Trophoblast cell (in vitro differentiated cells and primary cell): ENCODE results near the gene CCDC9.
A peak's percentile ranks its signal among the peaks of the same experiment; 100 is the strongest.

Source experiments
- DNase-seq, 2 donors: peaks; one replicate each; pipeline ENCODE4 v3.0.0-alpha.2; 2016
- H2AFZ ChIP-seq: 2 replicates; pipeline ENCODE4 v1.6.1; 2013; ENCODE audit warnings: low read length, moderate library complexity, mild to moderate bottlenecking; ENCODE audit not compliant: insufficient read depth, poor library complexity
- H2AK5ac ChIP-seq: 2 replicates; pipeline ENCODE4 v1.6.1; 2013; ENCODE audit warnings: mild to moderate bottlenecking, low read length
- H2BK120ac ChIP-seq: 2 replicates; pipeline ENCODE4 v1.6.1; 2013; ENCODE audit warnings: low read length, mild to moderate bottlenecking, moderate library complexity; ENCODE audit not compliant: insufficient read depth, poor library complexity
- H2BK12ac ChIP-seq: 2 replicates; pipeline ENCODE4 v1.6.1; 2013; ENCODE audit warnings: mild to moderate bottlenecking, low read length, moderate library complexity
- H2BK5ac ChIP-seq: 2 replicates; pipeline ENCODE4 v1.6.1; 2013; ENCODE audit warnings: low read length, low read depth, moderate library complexity, mild to moderate bottlenecking; ENCODE audit not compliant: poor library complexity
- H3K14ac ChIP-seq: 2 replicates; pipeline ENCODE4 v1.6.1; 2013; ENCODE audit warnings: mild to moderate bottlenecking, low read length
- H3K18ac ChIP-seq: 2 replicates; pipeline ENCODE4 v1.6.1; 2013; ENCODE audit warnings: mild to moderate bottlenecking, low read length
- H3K23ac ChIP-seq: 2 replicates; pipeline ENCODE4 v1.6.1; 2013; ENCODE audit warnings: low read length
- H3K27ac ChIP-seq: 2 replicates; pipeline ENCODE4 v1.5.1; 2013; ENCODE audit warnings: low read depth, mild to moderate bottlenecking, inconsistent platforms, low read length, moderate library complexity
- H3K27me3 ChIP-seq: 2 replicates; pipeline ENCODE4 v1.6.1; 2013; ENCODE audit warnings: inconsistent platforms, mild to moderate bottlenecking, low read length, moderate library complexity; ENCODE audit not compliant: insufficient read depth
- H3K36me3 ChIP-seq, 2 experiments: 1 replicate in 1 of 2; 2 replicates in 1 of 2; pipeline ENCODE4 v1.6.1; 2013; ENCODE audit warnings: low read length in 2 of 2, mild to moderate bottlenecking in 2 of 2, moderate library complexity in 1 of 2; ENCODE audit not compliant: insufficient read depth in 2 of 2, control insufficient read depth in 1 of 2
- H3K4ac ChIP-seq: 2 replicates; pipeline ENCODE4 v1.6.1; 2013; ENCODE audit warnings: low read depth, mild to moderate bottlenecking, low read length, moderate library complexity
- H3K4me1 ChIP-seq, 2 experiments: 1 replicate in 1 of 2; 2 replicates in 1 of 2; pipeline ENCODE4 v1.6.1; 2013; ENCODE audit warnings: low read length in 2 of 2, mild to moderate bottlenecking in 2 of 2, moderate library complexity in 1 of 2; ENCODE audit not compliant: insufficient read depth in 2 of 2, control insufficient read depth in 1 of 2
- H3K4me2 ChIP-seq: 2 replicates; pipeline ENCODE4 v1.6.1; 2013; ENCODE audit warnings: inconsistent platforms, mild to moderate bottlenecking, low read length, moderate library complexity
- H3K4me3 ChIP-seq: 2 replicates; pipeline ENCODE4 v1.5.1; 2013; ENCODE audit warnings: mild to moderate bottlenecking, low read depth, low read length, inconsistent platforms
- H3K79me1 ChIP-seq: one replicate; pipeline ENCODE4 v1.6.1; 2013; ENCODE audit warnings: low read length
- H3K79me2 ChIP-seq: 2 replicates; pipeline ENCODE4 v1.6.1; 2013; ENCODE audit warnings: low read length, mild to moderate bottlenecking; ENCODE audit not compliant: control insufficient read depth, insufficient read depth, poor library complexity
- H3K9ac ChIP-seq: 2 replicates; pipeline ENCODE4 v1.6.1; 2013; ENCODE audit warnings: mild to moderate bottlenecking, low read length
- H3K9me3 ChIP-seq: 2 replicates; pipeline ENCODE4 v1.6.1; 2013; ENCODE audit warnings: low read depth, mild to moderate bottlenecking, control low read depth, inconsistent platforms, low read length; ENCODE audit not compliant: insufficient read depth
- H4K12ac ChIP-seq: 2 replicates; pipeline ENCODE4 v1.6.1; 2013; ENCODE audit warnings: low read depth, mild to moderate bottlenecking, low read length, moderate library complexity
- H4K8ac ChIP-seq: 2 replicates; pipeline ENCODE4 v1.6.1; 2013; ENCODE audit warnings: low read depth, mild to moderate bottlenecking, low read length, moderate library complexity
- H4K91ac ChIP-seq: one replicate; pipeline ENCODE4 v1.6.1; 2013; ENCODE audit warnings: low read depth, mild to moderate bottlenecking, low read length, moderate library complexity
- whole genome bisulfite sequencing: extraction: QIAGEN DNeasy Blood & Tissue Kit; methylation state at CpG from one replicate; pipeline ENCODE4 v1.1.7; 2013; ENCODE audit warnings: missing lambda C conversion rate; ENCODE audit not compliant: insufficient read length, insufficient coverage; ENCODE audit errors: extremely low coverage; 5-methylcytosine and 5-hydroxymethylcytosine counted together

The CCDC9 gene

GRCh38 chr19:47239610-47240296, 16.6 kb upstream of the CCDC9 start:
- Histone ChIP-seq H2BK12ac (peak overlapping the region; percentile 98), H2BK5ac (no peak overlapping the region), H4K8ac (no peak overlapping the region), H4K91ac (peak overlapping the region; percentile 96), H3K79me2 (peaks cover 2% of the 10 kb centered on the region), H3K14ac (peak overlapping the region; percentile 9), H3K4me3 (peak overlapping the region; percentile 47), H3K23ac (no peak overlapping the region), H2AFZ (peak overlapping the region; percentile 23), H3K4ac (no peak overlapping the region), H3K36me3 (no peaks in the 10 kb centered on the region), H3K79me1 (peaks cover 14% of the 10 kb centered on the region), H3K4me1 (peaks cover 23 to 24% of the 10 kb centered on the region in 2 experiments), H2AK5ac (peak overlapping the region; percentile 87), H4K12ac (no peak overlapping the region), H3K4me2 (peak overlapping the region; percentile 66), H3K27me3 (peaks cover 7% of the 10 kb centered on the region), H3K9ac (no peak overlapping the region), H3K9me3 (peaks cover 6% of the 10 kb centered on the region), H3K18ac (no peak overlapping the region), H2BK120ac (no peak overlapping the region), H3K27ac (no peak overlapping the region)
- DNase-seq: no peak
- no CpG with 5 or more reads among the region's 62 CpGs for WGBS

DNA sequence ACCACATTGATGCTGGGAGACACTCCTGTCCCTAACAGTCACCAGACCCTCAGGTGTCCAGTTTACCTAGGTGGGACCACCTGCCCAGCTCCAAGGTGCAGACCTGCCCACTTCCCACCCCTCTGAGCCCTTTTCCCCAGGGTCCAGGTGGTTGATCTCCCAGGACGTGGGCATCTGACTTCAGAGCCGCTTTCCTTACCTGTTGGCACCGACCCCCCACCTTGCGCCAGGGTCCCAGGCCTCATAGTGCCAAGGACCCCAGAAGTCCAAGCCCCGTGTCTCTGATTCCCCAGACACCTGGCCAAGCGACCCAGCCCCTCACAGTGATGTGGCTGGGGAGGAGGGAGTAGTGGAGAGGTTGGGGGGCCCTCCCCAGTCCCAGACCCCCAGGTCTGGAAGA, 15.8 kb upstream of the CCDC9 start:
- peaks cover 23 to 24% of the 10 kb centered on the region in 2 experiments for H3K4me1 ChIP-seq
- H3K36me3 ChIP-seq: no peaks in the 10 kb centered on the region
- peaks cover 2% of the 10 kb centered on the region for H3K79me2 ChIP-seq
- H3K23ac ChIP-seq: no peak overlapping the region
- H2BK12ac ChIP-seq: peak overlapping the region; percentile 98
- H4K8ac ChIP-seq: peak overlapping the region; percentile 77
- peak overlapping the region; percentile 77 for H3K14ac ChIP-seq
- DNase-seq: no peak
- peak overlapping the region; percentile 63 for H3K27ac ChIP-seq
- no peak overlapping the region for H3K4me3 ChIP-seq
- peak overlapping the region; percentile 1 for H3K4ac ChIP-seq
- H2BK120ac ChIP-seq: peak overlapping the region; percentile 85
- peak overlapping the region; percentile 91 for H3K18ac ChIP-seq
- H2BK5ac ChIP-seq: peak overlapping the region; percentile 67
- no peak overlapping the region for H3K9ac ChIP-seq
- peaks cover 14% of the 10 kb centered on the region for H3K79me1 ChIP-seq
- peak overlapping the region; percentile 96 for H4K91ac ChIP-seq
- peaks cover 6% of the 10 kb centered on the region for H3K9me3 ChIP-seq
- peaks cover 7% of the 10 kb centered on the region for H3K27me3 ChIP-seq
- no peak overlapping the region for H2AFZ ChIP-seq
- peak overlapping the region; percentile 87 for H2AK5ac ChIP-seq
- WGBS: no CpG with 5 or more reads among the region's 6 CpGs
- H3K4me2 ChIP-seq: peak overlapping the region; percentile 24
- peak overlapping the region; percentile 1 for H4K12ac ChIP-seq

GRCh38 chr19:47240996-47241918, 15.1 kb upstream of the CCDC9 start:
- WGBS: no CpG with 5 or more reads among the region's 27 CpGs
- peak overlapping the region; percentile 1 for H4K12ac ChIP-seq

DNA sequence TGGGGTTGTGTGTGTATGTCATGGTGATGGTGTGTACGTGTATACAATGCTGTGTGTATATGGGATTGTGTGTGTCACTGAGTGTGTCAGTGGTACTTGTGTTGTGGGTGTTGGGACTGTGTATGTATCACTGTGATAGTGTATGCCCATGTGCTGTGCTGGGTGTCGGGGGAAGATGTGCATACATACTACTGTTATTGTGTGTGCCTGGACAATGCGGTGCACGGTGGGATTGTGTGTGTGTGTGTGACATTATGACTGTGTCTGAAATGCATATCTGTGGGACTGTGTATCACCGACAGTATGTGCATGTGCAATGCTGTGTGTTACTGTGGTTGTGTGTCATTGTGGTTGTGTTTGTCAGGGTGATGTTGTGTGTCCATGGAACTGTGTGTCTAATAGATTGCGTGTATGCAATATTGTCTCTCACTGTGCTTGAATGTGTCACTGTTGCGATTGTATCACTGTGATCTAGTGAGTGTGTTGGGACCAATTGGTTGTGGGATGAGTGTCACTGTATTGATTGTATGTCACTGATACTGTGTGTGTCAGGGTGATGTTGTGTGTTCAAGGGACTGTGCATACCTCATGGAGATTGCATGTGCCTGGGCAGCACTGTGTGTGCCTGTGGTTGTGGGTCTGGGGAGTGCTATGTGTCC, 14.3 kb upstream of the CCDC9 start:
- H3K27me3 ChIP-seq: peaks cover 7% of the 10 kb centered on the region
- no peak overlapping the region for H2BK5ac ChIP-seq
- peak overlapping the region; percentile 19 for H3K14ac ChIP-seq
- peaks cover 23 to 24% of the 10 kb centered on the region in 2 experiments for H3K4me1 ChIP-seq
- no peak overlapping the region for H4K12ac ChIP-seq
- H3K4me2 ChIP-seq: no peak overlapping the region
- H4K8ac ChIP-seq: no peak overlapping the region
- H3K4me3 ChIP-seq: peak overlapping the region; percentile 41
- H2AK5ac ChIP-seq: peak overlapping the region; percentile 2
- peak overlapping the region; percentile 86 for H2BK12ac ChIP-seq
- H3K27ac ChIP-seq: no peak overlapping the region
- peaks cover 5% of the 10 kb centered on the region for H3K9me3 ChIP-seq
- no peak overlapping the region for H3K23ac ChIP-seq
- whole genome bisulfite sequencing: no CpG with 5 or more reads among the region's 7 CpGs
- no peaks in the 10 kb centered on the region for H3K36me3 ChIP-seq
- H3K18ac ChIP-seq: no peak overlapping the region
- H3K79me1 ChIP-seq: peaks cover 14% of the 10 kb centered on the region
- no peak for DNase-seq
- no peak overlapping the region for H4K91ac ChIP-seq
- no peak overlapping the region for H3K4ac ChIP-seq
- H2BK120ac ChIP-seq: no peak overlapping the region
- H3K79me2 ChIP-seq: peaks cover 2% of the 10 kb centered on the region
- no peak overlapping the region for H3K9ac ChIP-seq
- H2AFZ ChIP-seq: no peak overlapping the region

More at GRCh38 chr19:47240996-47241918, 15.1 kb upstream of the CCDC9 start:
- Histone ChIP-seq H3K4me2 (peak overlapping the region; percentile 39), H4K91ac (peak overlapping the region; percentile 96), H3K9me3 (peaks cover 6% of the 10 kb centered on the region), H3K4ac (peak overlapping the region; percentile 5), H3K79me2 (peaks cover 2% of the 10 kb centered on the region), H3K27me3 (peaks cover 7% of the 10 kb centered on the region), H2BK5ac (peak overlapping the region; percentile 67), H2AK5ac (peak overlapping the region; percentile 87), H3K4me1 (peaks cover 23 to 24% of the 10 kb centered on the region in 2 experiments), H2BK12ac (peak overlapping the region; percentile 98), H2BK120ac (peak overlapping the region; percentile 85), H3K36me3 (no peaks in the 10 kb centered on the region), H3K18ac (peak overlapping the region; percentile 91), H3K23ac (no peak overlapping the region), H3K9ac (peak overlapping the region; percentile 11), H4K8ac (peak overlapping the region; percentile 77), H2AFZ (peak overlapping the region; percentile 7), H3K27ac (peak overlapping the region; percentile 63), H3K79me1 (peaks cover 14% of the 10 kb centered on the region), H3K14ac (peak overlapping the region; percentile 77), H3K4me3 (peak overlapping the region; percentile 41)
- DNase-seq: peak; percentile 84 to 87
